ENCODE measurements around the gene EIF4A3.

EIF4A3 gene

GRCh38 chr17:80086616-80087015, 60.3 kb downstream of the EIF4A3 start:
- no peak for DNase-seq (ENCODE audit: low read depth)
- H3K4me3 ChIP-seq (ENCODE audit: low read depth, low read length) = no peak overlapping the region
- TF ChIP-seq, protein P1, sequence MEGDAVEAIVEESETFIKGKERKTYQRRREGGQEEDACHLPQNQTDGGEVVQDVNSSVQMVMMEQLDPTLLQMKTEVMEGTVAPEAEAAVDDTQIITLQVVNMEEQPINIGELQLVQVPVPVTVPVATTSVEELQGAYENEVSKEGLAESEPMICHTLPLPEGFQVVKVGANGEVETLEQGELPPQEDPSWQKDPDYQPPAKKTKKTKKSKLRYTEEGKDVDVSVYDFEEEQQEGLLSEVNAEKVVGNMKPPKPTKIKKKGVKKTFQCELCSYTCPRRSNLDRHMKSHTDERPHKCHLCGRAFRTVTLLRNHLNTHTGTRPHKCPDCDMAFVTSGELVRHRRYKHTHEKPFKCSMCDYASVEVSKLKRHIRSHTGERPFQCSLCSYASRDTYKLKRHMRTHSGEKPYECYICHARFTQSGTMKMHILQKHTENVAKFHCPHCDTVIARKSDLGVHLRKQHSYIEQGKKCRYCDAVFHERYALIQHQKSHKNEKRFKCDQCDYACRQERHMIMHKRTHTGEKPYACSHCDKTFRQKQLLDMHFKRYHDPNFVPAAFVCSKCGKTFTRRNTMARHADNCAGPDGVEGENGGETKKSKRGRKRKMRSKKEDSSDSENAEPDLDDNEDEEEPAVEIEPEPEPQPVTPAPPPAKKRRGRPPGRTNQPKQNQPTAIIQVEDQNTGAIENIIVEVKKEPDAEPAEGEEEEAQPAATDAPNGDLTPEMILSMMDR (IDR thresholded peaks at IDR 0.05; ENCODE audit: insufficient read depth, low read depth, low read length, missing control alignments) = no peak

DNA sequence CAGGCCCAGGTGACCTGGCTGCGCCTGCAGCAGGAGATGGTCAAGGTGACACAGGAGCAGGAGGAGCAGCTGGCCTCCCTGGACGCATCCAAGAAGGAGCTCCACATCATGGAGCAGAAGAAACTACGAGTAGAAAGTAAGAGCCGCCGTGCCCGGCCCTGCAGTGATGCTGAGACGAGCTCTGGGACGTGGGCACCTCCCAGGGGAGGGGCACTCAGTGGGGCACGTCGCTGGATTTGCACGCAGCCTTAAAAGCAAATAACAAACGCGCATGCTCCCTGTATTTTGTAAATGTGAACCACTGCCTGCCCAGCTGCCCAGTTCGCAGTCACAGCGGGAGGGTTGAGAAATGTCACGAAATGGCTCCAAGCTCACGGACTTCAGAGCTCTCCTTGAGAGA, 60.8 kb downstream of the EIF4A3 start:
- no peak overlapping the region for H3K4me3 ChIP-seq (ENCODE audit: low read depth, low read length)
- DNase-seq (ENCODE audit: low read depth) = no peak
- TF ChIP-seq, protein P1 (IDR thresholded peaks at IDR 0.05; ENCODE audit: insufficient read depth, low read depth, low read length, missing control alignments) = no peak

DNA sequence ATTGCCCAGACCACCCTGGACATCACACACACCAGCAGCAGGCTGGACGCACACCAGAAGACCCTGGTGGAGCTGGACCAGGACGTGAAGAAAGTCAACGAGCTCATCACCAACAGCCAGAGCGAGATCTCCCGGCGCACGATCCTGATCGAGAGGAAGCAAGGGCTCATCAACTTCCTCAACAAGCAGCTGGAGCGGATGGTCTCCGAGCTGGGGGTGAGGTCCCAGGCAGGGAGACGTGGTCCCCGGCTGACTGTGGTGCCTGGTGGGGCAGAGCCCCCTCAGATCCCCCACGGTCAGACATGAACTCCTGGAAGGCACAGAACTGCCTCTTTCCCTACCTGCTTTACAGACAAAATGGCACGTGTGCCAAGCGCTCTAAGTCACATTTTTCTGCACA, 62.2 kb downstream of the EIF4A3 start:
- no peak overlapping the region for H3K4me3 ChIP-seq (ENCODE audit: low read depth, low read length)
- TF ChIP-seq, protein P1 (IDR thresholded peaks at IDR 0.05; ENCODE audit: insufficient read depth, low read depth, low read length, missing control alignments) = no peak
- DNase-seq (ENCODE audit: low read depth) = no peak
